H1 (cell line): ENCODE data around the gene B4GALT5. TPM values are rescaled to one million over a fixed set of nuclear protein-coding genes. Genes with fewer than 3 reads are reported as not detected.

ENCODE experiments used
- ATF2 ChIP-seq: IDR thresholded peaks from 2 replicates; pipeline ENCODE4 v1.6.1; 2012; ENCODE audit warnings: low read length, inconsistent platforms
- BACH1 ChIP-seq: IDR thresholded peaks from 2 replicates; pipeline ENCODE4 v1.6.1; 2012; ENCODE audit warnings: low read length, improper control_type of control experiment
- BRCA1 ChIP-seq: IDR thresholded peaks from 2 replicates; pipeline ENCODE4 v1.6.1; 2012; ENCODE audit warnings: low read depth, low read length, improper control_type of control experiment
- CEBPB ChIP-seq: IDR thresholded peaks from 2 replicates; pipeline ENCODE4 v1.6.1; 2012; ENCODE audit warnings: low read depth, low read length
- CREB1 ChIP-seq: IDR thresholded peaks from 2 replicates; pipeline ENCODE4 v1.6.1; 2012; ENCODE audit warnings: inconsistent platforms
- CTCF ChIP-seq, 3 experiments: IDR thresholded peaks; 1 replicate in 2 of 3; 2 replicates in 1 of 3; pipeline versions ENCODE4 v1.5.1 to v1.6.1; 2011; ENCODE audit warnings: low read length in 3 of 3, mild to moderate bottlenecking in 3 of 3, inconsistent platforms in 2 of 3, low read depth in 1 of 3, moderate library complexity in 1 of 3; ENCODE audit not compliant: insufficient read depth in 1 of 3; ENCODE audit errors: control extremely low read depth in 1 of 3
- EP300 ChIP-seq, 2 experiments: IDR thresholded peaks; 1 replicate in 1 of 2; 2 replicates in 1 of 2; pipeline ENCODE4 v1.6.1; 2011 to 2012; ENCODE audit warnings: low read depth in 2 of 2, low read length in 2 of 2, mild to moderate bottlenecking in 2 of 2, borderline replicate concordance in 1 of 2, inconsistent platforms in 1 of 2, moderate library complexity in 1 of 2
- FOSL1 ChIP-seq: IDR thresholded peaks from 2 replicates; pipeline ENCODE4 v1.6.1; 2011; ENCODE audit warnings: mild to moderate bottlenecking, low read depth, low read length, moderate library complexity; ENCODE audit not compliant: insufficient read depth
- HDAC6 ChIP-seq: IDR thresholded peaks from one replicate; pipeline ENCODE4 v1.7.1; 2012; ENCODE audit warnings: low read depth, mild to moderate bottlenecking, inconsistent platforms, low read length, moderate library complexity
- NRF1 ChIP-seq: IDR thresholded peaks from 2 replicates; pipeline ENCODE4 v1.6.1; 2011; ENCODE audit warnings: mild to moderate bottlenecking, low read depth, low read length, improper control_type of control experiment
- POLR2AphosphoS5 ChIP-seq: IDR thresholded peaks from 2 replicates; pipeline ENCODE4 v1.6.1; 2011; ENCODE audit warnings: low read depth, low read length
- RBBP5 ChIP-seq: IDR thresholded peaks from 2 replicates; pipeline ENCODE4 v1.7.1; 2012; ENCODE audit warnings: low read depth, mild to moderate bottlenecking, inconsistent platforms, low read length, moderate library complexity, borderline replicate concordance
- RXRA ChIP-seq: IDR thresholded peaks from 2 replicates; pipeline ENCODE4 v1.6.1; 2011; ENCODE audit warnings: low read depth, mild to moderate bottlenecking, low read length, moderate library complexity; ENCODE audit not compliant: insufficient read depth
- SAP30 ChIP-seq: fragments of 300-600 bp; sonication (generic); IDR thresholded peaks from 2 replicates; pipeline ENCODE4 v1.7.1; 2012; ENCODE audit warnings: low read length, moderate library complexity, mild to moderate bottlenecking, inconsistent platforms; ENCODE audit not compliant: insufficient read depth, insufficient replicate concordance
- SP1 ChIP-seq: IDR thresholded peaks from 2 replicates; pipeline ENCODE4 v1.6.1; 2011; ENCODE audit warnings: low read depth, low read length
- SRF ChIP-seq: IDR thresholded peaks from 2 replicates; pipeline ENCODE4 v1.6.1; 2011; ENCODE audit warnings: mild to moderate bottlenecking, low read depth, low read length, moderate library complexity
- TAF7 ChIP-seq: optimal IDR thresholded peaks from 2 replicates; pipeline ENCODE3; 2011; ENCODE audit warnings: low read depth, mild to moderate bottlenecking, inconsistent platforms, low read length, moderate library complexity, borderline replicate concordance
- USF2 ChIP-seq: IDR thresholded peaks from 2 replicates; pipeline ENCODE4 v1.6.1; 2011; ENCODE audit warnings: low read length, improper control_type of control experiment
- polyA plus RNA-seq, 7 experiments: library from polyadenylated mRNA; depleted of rRNA in 3 of 7; stranded (reverse) in 5 of 7; unstranded in 2 of 7; fragments of >200 nt in 5 of 7; fragments of 200-250 nt in 2 of 7; gene quantifications; 1 replicate in 5 of 7; 2 replicates in 1 of 7; 4 replicates in 1 of 7; pipeline versions ENCODE4 v1.2.1 to v1.2.3, GENCODE V29; 2011 to 2013; ENCODE audit warnings: missing spikeins in 2 of 7, mixed read lengths in 2 of 7
- total RNA-seq: library from RNA; stranded (reverse); fragmentation: NEBNext Ultra II Directional; extraction: Animal tissue kit (Norgen Biotek cat#: 25700); gene quantifications from 2 replicates; pipeline ENCODE4 v1.2.1, GENCODE V29; 2021

B4GALT5 gene
- total and polyA plus RNA-seq, 2 of the 8 experiments (the other 6 are each of a cell fraction or from before 2014, with no cell fraction given) = 46.5 to 75.4 TPM

GRCh38 chr20:49713753-49714712 is at the start of gene B4GALT5 (continued):
- TF ChIP-seq SP1 (peak; percentile 50; the same call in 1 of the 2 replicates), BRCA1 (no peak), BACH1 (no peak), POLR2AphosphoS5 (no peak), USF2 (no peak), NRF1 (peak; percentile 43), RBBP5 (no peak), ATF2 (no peak; the same call in 1 of the 2 replicates), HDAC6 (no peak), RXRA (no peak), FOSL1 (no peak), TAF7 (no peak), CREB1 (peak; percentile 62), CEBPB (peak; percentile 13; the same call in 1 of the 2 replicates), SAP30 (no peak), EP300 (IDR thresholded peaks at IDR 0.05; ENCODE audit: borderline replicate concordance in 1 of 2, low read depth in 2 of 2, low read length in 2 of 2) (peak in 1 of 2 experiments; percentile 53; a peak in 1 of 3 replicates), CTCF (IDR thresholded peaks at IDR 0.05; ENCODE audit: control extremely low read depth in 1 of 3, insufficient read depth in 1 of 3, low read depth in 1 of 3, low read length in 3 of 3) (no peak), SRF (no peak)
